Measurements from ENCODE around the gene TUBB4B. TPM values are rescaled to one million over a fixed set of nuclear protein-coding genes. Genes with fewer than 3 reads are reported as not detected.

The TUBB4B gene
- total RNA-seq, 1 donor from 2014 or later = 134 TPM

DNA sequence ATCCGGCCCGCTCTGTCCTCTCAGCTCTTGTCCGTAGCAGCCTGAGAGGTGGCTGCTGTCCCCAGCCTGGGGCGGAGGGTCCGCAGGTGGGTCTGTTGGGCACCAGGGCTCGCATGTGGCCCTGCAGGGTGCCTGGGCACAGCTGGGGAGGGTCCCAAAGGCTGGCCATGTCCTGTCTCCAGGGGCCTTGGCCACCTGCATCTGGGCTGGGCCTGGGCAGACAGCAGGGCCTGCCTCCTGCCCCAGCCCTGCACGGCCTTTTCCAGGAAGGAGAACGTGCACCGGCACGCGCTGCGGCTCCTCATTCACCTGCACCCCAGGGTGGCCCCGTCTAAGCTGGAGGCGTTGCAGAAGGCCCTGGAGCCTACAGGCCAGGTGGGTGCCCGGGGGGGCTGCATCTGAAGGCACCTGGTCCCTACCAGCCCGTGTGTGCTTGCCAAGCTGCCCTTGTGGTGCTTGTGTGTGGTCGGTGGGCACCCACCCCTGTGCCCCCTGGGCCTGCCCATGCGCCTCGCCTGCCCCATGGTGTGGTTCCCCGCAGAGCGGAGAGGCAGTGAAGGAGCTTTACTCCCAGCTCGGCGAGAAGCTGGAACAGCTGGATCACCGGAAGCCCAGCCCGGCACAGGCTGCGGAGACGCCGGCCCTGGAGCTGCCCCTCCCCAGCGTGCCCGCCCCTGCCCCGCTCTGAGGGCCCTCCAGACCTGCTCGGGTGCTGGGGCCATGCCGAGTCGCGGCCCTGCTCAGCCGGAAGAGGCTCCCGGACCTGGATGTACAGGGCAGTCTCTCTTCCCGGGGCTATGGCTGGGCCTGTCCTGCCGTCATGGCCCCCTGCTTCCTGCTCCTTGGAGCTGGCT, 31.4 kb downstream of the TUBB4B start:
- H3K4me1 Mint-ChIP-seq (ENCODE audit: unreplicated experiment) = peaks cover 21% of the 10 kb centered on the region
- H3K27me3 Mint-ChIP-seq (ENCODE audit: unreplicated experiment) = peaks cover 10% of the 10 kb centered on the region
- H3K4me3 Mint-ChIP-seq (ENCODE audit: unreplicated experiment) = no peak overlapping the region
- H3K36me3 Mint-ChIP-seq (ENCODE audit: low read depth, unreplicated experiment) = peaks cover 24% of the 10 kb centered on the region
- no peak for DNase-seq (ENCODE audit: low spot score)
- no peaks in the 10 kb centered on the region for H3K9me3 Mint-ChIP-seq (ENCODE audit: unreplicated experiment)
- TF ChIP-seq, protein P1, sequence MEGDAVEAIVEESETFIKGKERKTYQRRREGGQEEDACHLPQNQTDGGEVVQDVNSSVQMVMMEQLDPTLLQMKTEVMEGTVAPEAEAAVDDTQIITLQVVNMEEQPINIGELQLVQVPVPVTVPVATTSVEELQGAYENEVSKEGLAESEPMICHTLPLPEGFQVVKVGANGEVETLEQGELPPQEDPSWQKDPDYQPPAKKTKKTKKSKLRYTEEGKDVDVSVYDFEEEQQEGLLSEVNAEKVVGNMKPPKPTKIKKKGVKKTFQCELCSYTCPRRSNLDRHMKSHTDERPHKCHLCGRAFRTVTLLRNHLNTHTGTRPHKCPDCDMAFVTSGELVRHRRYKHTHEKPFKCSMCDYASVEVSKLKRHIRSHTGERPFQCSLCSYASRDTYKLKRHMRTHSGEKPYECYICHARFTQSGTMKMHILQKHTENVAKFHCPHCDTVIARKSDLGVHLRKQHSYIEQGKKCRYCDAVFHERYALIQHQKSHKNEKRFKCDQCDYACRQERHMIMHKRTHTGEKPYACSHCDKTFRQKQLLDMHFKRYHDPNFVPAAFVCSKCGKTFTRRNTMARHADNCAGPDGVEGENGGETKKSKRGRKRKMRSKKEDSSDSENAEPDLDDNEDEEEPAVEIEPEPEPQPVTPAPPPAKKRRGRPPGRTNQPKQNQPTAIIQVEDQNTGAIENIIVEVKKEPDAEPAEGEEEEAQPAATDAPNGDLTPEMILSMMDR (IDR thresholded peaks at IDR 0.05; ENCODE audit: unreplicated experiment) = no peak
- H3K27ac Mint-ChIP-seq (ENCODE audit: unreplicated experiment) = no peak overlapping the region

DNA sequence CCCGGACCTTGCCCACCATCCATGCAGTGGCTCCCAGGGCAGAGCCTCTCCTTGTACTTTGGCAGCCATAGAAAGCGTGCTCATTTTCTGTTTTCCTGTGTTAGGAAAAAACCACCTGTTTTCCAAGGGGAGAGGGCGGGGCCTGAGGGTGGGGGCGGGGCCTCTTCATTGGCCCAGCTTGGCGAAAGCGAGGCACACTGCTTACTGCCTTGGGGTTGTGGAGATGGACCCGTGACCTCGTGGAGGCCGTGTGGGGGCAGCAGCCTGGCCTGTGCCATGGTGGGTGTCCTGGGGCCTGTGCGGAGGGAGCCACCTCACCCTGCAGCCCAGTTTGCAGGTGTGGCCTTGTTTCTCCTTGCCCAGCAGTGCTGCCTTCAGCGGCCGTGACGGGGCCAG, 32.0 kb downstream of the TUBB4B start:
- Mint-ChIP-seq H3K9me3 (ENCODE audit: unreplicated experiment) (no peaks in the 10 kb centered on the region), H3K4me3 (ENCODE audit: unreplicated experiment) (no peak overlapping the region), H3K27me3 (ENCODE audit: unreplicated experiment) (peaks cover 11% of the 10 kb centered on the region), H3K4me1 (ENCODE audit: unreplicated experiment) (peaks cover 21% of the 10 kb centered on the region), H3K27ac (ENCODE audit: unreplicated experiment) (no peak overlapping the region), H3K36me3 (ENCODE audit: low read depth, unreplicated experiment) (peaks cover 22% of the 10 kb centered on the region)
- no peak for DNase-seq (ENCODE audit: low spot score)
- TF ChIP-seq, protein P1 (IDR thresholded peaks at IDR 0.05; ENCODE audit: unreplicated experiment) = no peak

DNA sequence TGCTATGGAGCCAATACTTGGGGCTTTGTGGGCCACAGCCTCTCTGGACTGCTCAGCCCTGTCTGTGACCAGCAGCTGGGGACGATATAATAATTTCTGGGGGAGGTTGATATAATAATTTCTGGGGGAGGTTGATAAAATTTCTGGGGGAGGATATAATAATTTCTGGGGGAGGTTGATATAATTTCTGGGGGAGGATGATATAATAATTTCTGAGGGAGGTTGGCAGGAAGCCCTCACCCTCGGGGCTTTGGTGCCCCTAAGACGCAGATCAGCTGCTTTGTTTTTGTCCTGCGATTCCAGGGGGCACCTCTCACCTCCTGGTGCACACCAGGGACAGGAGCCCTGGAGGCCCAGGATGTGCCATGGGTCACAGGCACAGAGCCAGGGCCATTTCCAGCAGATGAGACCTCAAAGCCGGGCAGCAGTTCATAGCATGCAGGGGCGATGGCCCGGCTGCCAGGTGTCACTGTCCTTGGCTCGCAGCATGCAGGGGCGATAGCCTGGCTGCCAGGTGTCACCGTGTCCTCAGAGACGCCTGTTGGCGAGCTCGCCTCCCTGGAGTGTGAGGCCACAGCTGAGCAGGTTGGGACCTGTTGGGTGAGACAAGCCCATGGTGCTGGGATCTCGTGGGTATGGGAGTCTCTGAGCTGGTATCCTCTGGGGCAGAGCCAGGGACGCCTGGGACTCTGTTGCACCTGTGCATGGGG, 32.7 kb downstream of the TUBB4B start:
- Mint-ChIP-seq H3K27ac (ENCODE audit: unreplicated experiment) (no peak overlapping the region), H3K4me1 (ENCODE audit: unreplicated experiment) (peaks cover 21% of the 10 kb centered on the region), H3K4me3 (ENCODE audit: unreplicated experiment) (peak overlapping the region; percentile 17), H3K36me3 (ENCODE audit: low read depth, unreplicated experiment) (peaks cover 16% of the 10 kb centered on the region), H3K27me3 (ENCODE audit: unreplicated experiment) (peaks cover 8% of the 10 kb centered on the region), H3K9me3 (ENCODE audit: unreplicated experiment) (no peaks in the 10 kb centered on the region)
- TF ChIP-seq, protein P1 (IDR thresholded peaks at IDR 0.05; ENCODE audit: unreplicated experiment) = no peak
- DNase-seq (ENCODE audit: low spot score) = no peak

DNA sequence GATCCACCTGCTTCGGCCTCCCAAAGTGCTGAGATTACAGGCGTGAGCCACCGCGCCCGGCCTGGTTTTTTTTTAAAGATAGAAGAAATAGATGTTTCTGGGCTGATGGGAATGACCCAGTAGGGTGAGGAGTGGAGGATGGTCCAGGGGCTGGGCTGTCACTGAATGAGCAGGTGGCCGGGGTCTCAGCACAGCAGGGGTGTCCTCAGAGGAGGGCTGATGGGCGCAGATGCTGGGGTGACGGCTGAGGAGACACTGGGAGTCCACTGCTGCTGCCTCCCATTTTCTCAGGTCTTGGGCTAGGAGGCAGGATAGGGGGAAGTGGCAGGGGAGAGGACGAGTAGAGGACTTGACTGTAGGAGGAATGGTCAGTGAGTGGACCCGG, 34.1 kb downstream of the TUBB4B start:
- peaks cover 9% of the 10 kb centered on the region for H3K27me3 Mint-ChIP-seq (ENCODE audit: unreplicated experiment)
- H3K27ac Mint-ChIP-seq (ENCODE audit: unreplicated experiment) = peak overlapping the region; percentile 77
- no peaks in the 10 kb centered on the region for H3K9me3 Mint-ChIP-seq (ENCODE audit: unreplicated experiment)
- peak overlapping the region; percentile 59 for H3K4me3 Mint-ChIP-seq (ENCODE audit: unreplicated experiment)
- no peak for DNase-seq (ENCODE audit: low spot score)
- peaks cover 21% of the 10 kb centered on the region for H3K4me1 Mint-ChIP-seq (ENCODE audit: unreplicated experiment)
- TF ChIP-seq, protein P1 (IDR thresholded peaks at IDR 0.05; ENCODE audit: unreplicated experiment) = no peak
- H3K36me3 Mint-ChIP-seq (ENCODE audit: low read depth, unreplicated experiment) = peaks cover 4% of the 10 kb centered on the region

Measured in endothelial cell (in vitro differentiated cells).